ENCODE measurements around the gene GUK1.
"Not testable (repeated sequence)": the region's sequence is repeated elsewhere in the genome, so short reads cannot be mapped to it uniquely, and the experiment has no call there.

DNA sequence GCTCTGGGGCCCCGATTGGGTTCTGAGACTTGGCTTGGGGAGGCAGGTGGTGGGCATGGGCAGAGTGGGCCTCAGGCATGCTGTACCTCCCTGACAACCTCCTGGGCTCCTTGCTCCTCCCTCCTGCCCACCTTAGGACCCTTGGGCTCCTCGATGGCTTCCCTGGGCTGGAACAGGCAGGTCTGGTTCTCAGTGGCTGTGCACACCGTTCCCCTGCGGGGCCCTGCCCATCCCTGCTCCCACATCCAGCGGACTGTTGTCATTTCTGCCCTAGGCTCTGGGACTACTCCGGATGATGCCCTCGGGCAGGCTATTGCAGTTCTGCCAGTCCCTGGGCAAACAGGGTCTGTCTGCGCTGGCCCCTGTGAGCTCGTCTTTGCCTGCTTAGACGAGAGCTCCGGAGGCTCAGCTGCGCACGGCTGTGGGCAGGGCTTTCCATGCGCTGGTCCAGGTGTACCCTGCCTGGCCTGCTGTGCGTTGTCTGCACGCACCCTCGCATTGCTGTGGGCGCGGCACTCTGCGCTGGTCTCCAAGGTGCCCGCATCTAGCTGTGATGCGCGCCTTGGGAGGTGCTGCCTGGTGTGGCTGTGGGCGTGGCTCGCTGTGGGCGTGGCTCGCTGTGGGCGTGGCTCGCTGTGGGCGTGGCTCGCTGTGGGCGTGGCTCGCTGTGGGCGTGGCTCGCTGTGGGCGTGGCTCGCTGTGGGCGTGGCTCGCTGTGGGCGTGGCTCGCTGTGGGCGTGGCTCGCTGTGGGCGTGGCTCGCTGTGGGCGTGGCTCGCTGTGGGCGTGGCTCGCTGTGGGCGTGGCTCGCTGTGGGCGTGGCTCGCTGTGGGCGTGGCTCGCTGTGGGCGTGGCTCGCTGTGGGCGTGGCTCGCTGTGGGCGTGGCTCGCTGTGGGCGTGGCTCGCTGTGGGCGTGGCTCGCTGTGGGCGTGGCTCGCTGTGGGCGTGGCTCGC lies 33.7 kb downstream of the GUK1 start:
- TF ChIP-seq, protein P1, sequence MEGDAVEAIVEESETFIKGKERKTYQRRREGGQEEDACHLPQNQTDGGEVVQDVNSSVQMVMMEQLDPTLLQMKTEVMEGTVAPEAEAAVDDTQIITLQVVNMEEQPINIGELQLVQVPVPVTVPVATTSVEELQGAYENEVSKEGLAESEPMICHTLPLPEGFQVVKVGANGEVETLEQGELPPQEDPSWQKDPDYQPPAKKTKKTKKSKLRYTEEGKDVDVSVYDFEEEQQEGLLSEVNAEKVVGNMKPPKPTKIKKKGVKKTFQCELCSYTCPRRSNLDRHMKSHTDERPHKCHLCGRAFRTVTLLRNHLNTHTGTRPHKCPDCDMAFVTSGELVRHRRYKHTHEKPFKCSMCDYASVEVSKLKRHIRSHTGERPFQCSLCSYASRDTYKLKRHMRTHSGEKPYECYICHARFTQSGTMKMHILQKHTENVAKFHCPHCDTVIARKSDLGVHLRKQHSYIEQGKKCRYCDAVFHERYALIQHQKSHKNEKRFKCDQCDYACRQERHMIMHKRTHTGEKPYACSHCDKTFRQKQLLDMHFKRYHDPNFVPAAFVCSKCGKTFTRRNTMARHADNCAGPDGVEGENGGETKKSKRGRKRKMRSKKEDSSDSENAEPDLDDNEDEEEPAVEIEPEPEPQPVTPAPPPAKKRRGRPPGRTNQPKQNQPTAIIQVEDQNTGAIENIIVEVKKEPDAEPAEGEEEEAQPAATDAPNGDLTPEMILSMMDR (IDR thresholded peaks at IDR 0.05): not testable (repeated sequence)
- TF ChIP-seq POLR2A (IDR thresholded peaks at IDR 0.05): not testable (repeated sequence)

All from lower leg skin (tissue), 3 donors.